Fibroblast of upper back skin (primary cell): ENCODE results near the gene ANP32E.
A peak's percentile ranks its signal among the peaks of the same experiment; 100 is the strongest.

Experiments used
- DNase-seq: peaks from one replicate; pipeline ENCODE4 v3.0.0-alpha.2; 2013

The ANP32E gene

DNA sequence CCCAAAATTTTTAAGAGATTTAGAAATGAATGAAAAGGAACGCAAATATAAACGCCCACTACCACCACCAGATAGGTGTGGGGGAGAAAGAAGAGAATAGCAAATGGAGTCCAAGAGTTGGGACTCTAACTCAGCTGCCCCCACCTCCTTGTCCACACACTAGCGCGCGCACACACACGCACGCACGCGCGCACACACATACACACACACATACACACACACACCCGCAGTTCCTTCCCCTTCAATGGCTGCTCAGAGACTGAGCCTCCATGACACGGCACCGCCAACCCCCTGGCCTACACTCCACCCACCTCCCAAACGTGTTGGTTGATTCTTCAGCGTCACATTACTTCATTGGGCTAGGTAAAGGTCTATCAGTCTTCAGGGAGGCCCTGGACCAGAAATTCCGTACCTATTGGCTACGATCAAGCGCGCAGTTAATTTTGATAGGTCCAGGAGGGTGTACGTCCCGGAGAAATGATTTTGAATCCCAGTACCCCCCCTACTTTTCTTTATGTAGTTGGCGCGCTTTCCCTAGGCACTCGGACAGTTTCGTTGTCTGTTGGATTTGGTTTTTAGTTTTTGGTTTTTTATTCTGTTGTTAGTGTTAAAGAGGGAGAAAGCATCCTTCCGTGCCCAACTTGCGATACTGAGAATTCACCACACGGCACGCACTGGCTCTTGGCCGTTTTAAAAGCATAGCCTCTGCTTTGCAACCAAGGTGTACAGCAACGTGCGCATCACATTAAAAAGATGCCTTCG lies at the start of gene ANP32E:
Gene ANP32E (minus strand): TSS at position 261 of the 762 bp plus-strand sequence. CDS start 326 bp downstream, outside the sequence.
- peak; percentile 100 for DNase-seq

DNA sequence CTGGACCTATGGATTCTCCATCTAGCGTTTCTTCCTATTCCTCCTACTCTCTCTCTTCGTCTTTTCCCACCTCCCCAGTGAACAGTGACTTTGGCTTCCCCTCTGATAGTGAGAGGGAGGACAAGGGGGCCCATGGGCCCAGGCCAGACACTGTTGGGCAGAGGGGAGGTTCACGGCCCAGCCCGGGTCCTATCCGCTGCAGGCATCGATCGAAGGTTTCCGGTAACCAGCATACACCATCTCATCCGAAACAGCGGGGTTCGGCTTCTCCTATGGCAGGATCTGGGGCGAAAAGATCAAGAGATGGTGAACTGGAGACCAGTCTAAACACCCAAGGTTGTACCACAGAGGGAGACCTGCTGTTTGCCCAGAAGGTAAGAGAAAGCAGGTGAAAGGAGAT lies 47.3 kb upstream of the ANP32E start:
- no peak for DNase-seq

DNA sequence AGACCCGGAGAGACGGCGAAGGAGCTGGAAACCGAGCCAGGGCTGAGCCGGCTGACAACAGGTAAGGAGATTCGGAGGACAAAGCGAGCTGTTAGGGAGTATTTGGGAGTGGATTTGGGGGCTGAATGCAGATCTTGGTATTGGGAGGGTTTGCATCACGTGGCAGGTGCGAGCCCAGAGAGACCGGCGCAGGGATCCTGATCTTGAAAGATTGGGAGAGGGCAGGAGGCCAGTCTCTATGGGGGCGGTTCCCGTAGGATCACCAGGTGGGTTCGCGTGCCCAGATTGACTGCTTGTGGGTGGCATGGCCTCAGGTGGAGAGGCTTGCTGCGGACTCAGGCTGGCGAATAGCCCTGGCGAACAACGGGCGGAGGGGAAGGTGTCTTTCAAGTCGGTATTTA lies 46.6 kb upstream of the ANP32E start:
- no peak for DNase-seq

DNA sequence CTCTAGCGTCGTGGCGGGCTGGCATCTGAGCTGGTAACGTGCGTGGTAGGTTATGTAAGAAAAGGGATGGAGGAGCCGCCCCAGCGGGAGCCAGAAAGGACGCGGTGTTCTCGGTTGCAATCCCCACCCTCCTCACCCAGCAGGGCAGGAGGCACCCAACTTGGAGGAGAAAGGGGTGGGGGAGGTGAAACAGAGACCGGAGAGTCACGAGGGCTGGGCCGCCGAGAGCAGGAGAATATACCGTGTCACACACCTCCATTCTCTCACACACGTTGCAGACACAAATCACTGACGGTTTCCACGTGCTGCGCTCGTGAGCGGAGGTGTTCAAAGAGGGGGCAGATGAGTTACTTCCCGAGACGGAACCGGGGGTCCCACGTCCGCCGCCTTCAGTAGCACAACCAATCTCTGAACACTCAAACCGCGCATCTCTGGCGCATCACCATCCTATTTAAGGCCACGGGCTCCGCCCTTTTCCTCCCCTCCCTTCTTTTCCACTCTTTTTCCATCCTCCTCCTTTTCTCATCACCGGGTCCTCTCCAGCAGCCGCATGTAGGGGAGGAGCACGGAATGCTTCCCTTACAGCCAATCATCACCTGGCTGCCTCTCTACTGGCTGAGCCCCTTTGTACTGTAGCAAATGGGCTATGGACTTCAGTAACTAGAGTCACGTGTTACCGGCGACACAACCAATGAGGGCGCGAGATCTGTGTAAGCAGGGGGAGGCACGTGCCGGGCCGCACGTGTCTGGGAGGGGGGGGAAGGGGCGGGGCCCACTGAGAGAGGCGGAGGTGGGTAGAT lies 46.0 kb upstream of the ANP32E start, which contains the start of gene CIART:
Gene CIART (plus strand): TSS at position 797 of the 800 bp plus-strand sequence. CDS start 714 bp downstream, outside the sequence.
- peak; percentile 99 for DNase-seq

DNA sequence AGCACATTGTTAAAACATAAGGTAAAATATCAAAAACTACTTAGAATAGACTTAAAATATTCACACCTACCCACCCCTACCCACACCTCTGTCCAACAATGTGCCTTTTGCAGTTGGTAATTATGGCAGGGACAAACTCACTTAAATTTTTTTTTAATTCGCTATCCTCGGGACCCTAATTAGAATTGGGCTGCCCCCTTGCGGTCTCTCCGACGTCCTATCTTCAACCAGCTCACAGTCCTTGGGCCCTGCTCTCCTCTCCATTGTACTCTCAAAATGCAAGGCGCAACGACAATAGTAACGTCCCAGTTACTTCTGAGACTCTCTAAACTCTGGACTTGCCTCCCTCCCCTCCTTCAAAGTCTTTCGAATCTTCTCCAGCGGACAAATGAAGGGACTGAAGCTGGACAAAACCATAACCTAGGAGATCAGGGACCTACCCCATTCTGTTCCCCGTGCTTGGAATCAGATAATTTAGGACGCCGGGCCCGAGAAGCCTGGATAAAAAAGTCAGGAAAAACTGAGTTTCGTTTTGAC lies 45.4 kb upstream of the ANP32E start:
- DNase-seq, result peak; percentile 62

DNA sequence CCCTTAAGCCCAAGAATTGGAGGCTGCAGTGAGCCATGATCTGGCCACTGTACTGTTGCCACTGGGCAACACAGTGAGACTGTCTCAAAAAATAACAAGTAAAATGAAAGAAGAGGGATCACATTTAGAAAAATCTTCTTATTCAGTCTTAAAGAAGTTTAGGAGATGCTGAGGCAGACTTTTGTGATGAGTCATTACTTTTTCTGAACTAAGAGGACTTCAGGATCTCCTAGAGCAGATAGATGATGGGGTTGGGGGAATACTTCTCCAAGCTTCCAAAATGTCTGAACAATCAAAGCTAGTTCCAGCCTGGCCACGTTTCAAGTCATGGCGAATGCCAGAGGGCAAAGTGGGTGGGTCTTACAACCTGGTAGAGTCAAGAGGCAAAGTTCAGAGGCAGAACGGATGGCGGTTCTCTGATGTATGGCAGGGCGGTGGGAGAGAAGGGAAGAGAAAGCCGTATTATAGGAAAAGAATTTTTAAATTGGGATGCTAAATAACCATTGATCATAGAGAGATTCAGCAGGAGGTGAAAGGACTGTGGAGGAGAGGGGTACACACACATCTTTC lies 44.3 kb upstream of the ANP32E start:
- DNase-seq, result no peak

DNA sequence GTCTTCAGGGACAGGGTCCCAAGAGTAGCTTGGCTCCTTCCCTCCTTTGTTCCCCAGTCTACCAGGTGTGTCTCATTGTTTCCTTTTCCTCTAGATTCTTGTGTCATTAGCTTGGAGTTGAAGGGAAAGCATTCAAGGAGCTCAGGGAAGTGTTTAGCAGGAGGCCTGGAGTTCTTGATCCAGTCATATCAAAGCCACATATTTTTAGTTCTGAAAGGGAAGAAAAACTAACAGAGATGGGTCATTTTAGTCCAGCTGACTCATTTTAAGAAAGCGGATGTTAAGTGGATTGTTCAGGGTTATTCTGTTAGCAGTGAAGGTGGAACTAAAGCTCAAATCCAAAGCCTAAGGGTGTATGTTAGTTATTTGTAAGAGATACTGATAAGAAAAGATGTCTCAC lies 37.4 kb upstream of the ANP32E start:
- no peak for DNase-seq

DNA sequence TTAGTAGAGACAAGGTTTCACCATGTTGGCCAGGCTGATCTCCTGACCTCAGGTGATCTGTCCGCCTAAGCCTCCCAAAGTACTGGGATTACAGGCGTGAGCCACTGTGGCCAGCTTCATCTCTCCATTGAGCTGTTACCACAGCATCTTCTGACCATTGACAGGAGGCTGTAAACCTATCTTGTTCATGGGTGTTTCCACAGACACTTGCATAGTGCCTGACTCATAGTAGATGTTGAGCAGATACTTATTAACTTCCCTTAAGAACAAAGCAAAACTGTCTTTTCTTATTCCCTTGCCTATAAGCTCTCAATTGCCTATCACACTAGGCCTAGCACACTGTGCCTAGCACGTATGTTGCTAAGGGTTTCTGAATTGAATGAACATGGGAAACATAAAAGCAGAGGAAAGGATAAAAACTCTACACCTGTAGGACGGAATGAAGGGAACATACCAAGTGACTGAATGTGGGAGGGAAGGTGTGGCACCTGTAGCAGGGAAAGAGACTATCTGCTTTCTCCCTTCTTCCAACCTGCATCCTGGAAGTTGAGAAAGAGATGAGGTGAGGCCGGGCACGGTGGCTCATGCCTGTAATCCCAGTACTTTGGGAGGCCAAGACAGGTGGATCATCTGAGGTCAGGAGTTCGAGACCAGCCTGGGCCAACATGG lies 35.5 kb upstream of the ANP32E start:
- no peak for DNase-seq

DNA sequence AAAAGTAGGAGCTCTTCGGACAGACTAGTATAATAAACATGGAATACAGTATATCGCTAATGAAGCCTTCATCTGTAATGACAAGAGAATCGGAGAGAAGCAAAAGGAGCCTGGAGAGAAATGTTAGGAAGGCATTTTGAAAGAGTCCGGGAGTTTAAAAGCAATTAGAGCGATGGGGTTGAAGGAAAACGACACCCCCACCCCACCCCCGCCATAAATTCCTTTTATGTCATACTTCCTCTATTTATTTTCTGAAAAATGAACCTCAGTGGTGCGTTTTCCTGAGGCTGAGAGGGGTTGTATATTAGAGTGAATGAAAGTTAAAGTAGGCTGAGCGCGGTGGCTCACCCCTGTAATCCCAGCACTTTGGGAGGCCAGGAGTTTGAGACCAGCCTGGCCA lies 33.5 kb upstream of the ANP32E start:
- no peak for DNase-seq

DNA sequence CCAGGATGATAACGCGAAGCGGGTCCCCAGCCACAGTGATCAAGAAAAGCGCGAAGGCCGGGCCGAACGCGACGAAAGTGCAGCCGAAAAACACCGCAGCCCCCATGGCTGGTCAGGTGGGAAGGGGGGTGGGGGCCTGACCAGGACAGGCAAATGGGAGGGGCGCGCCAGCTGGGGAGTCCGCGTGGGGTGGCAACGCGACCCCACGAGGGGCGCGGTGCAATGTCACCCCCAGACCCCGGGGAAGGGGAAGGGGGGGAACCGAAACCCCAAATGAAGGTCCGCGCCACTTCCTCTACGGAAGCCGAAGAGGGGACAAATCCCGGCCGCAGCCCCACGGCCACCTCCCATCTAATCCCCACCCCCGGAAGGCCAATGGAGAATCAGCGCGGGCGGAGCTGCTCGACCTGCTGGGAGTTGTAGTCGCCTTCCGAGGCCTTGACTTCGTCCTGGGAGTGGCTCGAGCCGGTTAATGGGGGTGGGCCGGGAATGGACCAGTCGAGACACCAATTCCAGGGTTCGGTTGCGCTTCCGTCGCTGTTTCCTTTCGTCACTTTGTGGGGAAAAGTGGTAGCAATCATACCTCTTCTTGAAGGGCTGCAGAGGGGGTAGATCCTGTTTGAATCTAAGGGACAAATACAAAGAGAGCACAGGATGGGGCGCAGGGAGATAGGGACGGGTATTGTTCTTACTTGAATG lies 32.9 kb upstream of the ANP32E start, which contains the start of gene APH1A:
Gene APH1A (minus strand): TSS at position 312 of the 699 bp plus-strand sequence. CDS start 206 bp downstream, at position 106.
- DNase-seq, result peak; percentile 98

DNA sequence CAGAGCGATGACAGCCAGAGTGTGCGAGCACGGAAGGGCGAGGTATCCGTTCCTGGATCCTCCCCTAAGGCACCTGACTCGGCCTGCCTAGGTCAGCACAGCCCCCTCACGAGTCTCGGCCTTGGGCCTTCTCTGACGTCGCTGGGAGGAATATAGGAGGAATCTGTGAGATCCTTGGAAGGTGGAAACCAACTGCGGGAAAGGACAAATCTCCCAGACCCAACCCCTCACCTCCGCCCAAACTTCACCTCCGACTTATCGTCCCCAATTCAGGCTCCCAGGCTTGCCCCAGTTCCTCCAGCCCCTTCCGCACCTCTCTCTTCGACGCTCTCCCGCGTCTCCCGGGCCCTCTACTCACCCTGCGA lies 32.4 kb upstream of the ANP32E start:
- DNase-seq, result no peak

DNA sequence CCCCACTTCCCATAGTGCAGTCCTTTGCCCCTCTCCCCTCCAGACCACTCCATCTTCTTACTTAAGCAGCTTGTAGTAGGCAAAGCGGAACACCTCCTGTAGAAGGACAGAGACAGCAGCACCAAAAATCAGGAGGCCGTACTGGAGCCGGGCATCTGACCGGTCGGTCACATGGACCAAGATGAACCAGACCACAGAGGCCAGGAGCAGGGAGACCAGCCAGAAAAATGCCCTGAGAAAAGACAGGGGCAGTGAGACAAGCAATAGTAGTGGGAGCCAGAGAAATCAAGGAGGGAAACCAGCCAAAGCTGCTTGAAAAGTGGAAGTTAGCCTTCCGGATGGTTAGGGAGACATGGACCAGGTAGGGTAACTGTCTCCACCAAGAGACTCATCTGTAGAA lies 32.0 kb upstream of the ANP32E start:
- no peak for DNase-seq

DNA sequence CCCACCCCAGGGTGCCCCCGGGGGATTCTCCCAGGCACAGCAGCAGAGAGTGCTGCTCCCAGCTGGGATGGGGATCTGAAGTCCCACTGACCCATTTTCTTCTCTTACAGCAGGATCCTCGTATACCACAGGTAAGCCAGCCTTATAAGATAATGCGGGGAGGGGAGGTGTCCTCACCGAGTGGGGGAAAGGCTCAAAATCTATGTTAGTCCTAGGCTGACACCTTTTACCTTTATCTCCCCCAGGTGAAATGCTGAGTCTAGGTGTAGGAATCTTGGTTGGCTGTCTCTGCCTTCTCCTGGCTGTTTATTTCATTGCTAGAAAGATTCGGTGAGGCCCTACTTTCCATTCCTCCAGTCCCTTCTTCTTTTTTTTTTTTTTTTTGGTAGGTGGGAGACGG lies 27.6 kb upstream of the ANP32E start:
- no peak for DNase-seq

DNA sequence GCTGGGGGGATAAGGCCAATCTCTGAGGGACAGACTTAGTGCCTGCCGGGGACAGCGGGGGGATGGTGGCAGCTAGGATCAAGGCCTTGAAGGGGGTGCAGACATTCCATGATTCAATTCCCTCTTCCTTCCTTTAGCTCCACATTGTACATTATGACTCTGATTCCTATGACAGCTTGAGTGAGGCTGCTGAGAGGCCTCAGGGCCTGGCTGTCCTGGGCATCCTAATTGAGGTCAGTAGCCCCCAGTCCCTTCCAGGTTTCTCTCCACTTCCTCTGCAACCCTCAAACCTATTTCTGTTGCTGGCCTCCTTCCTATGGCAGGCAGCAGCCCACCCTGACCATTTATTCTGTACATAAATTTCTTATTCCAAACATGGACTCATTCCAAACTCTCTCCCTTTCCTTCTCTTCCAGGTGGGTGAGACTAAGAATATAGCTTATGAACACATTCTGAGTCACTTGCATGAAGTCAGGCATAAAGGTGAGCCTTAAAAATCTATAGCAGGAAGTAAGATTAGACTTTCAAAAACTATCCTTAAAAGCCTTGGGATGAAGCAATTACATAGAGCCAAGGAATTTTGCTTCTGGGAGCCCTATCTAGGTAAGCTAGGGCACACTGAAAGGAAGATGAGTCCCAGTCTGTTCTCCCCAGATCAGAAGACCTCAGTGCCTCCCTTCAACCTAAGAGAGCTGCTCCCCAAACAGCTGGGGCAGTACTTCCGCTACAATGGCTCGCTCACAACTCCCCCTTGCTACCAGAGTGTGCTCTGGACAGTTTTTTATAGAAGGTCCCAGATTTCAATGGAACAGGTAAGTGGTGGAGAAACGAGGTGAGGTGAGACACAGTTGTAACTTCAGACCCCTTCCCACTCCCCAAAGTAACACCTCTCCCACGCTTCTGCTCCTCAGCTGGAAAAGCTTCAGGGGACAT lies 26.7 kb upstream of the ANP32E start:
- no peak for DNase-seq

DNA sequence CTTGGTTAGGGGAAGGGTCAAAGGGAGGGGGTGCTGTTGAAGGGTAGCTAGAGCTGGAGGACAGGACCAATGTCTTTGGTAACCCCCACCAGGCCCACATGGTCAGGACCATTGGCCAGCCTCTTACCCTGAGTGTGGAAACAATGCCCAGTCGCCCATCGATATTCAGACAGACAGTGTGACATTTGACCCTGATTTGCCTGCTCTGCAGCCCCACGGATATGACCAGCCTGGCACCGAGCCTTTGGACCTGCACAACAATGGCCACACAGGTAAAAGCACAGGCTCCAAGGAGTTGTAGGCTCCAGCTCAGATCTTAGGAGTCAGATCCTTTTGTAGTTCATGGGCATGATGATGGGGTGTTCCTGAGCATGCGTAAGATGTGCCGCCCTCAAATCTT lies 25.5 kb upstream of the ANP32E start:
- DNase-seq, result no peak

DNA sequence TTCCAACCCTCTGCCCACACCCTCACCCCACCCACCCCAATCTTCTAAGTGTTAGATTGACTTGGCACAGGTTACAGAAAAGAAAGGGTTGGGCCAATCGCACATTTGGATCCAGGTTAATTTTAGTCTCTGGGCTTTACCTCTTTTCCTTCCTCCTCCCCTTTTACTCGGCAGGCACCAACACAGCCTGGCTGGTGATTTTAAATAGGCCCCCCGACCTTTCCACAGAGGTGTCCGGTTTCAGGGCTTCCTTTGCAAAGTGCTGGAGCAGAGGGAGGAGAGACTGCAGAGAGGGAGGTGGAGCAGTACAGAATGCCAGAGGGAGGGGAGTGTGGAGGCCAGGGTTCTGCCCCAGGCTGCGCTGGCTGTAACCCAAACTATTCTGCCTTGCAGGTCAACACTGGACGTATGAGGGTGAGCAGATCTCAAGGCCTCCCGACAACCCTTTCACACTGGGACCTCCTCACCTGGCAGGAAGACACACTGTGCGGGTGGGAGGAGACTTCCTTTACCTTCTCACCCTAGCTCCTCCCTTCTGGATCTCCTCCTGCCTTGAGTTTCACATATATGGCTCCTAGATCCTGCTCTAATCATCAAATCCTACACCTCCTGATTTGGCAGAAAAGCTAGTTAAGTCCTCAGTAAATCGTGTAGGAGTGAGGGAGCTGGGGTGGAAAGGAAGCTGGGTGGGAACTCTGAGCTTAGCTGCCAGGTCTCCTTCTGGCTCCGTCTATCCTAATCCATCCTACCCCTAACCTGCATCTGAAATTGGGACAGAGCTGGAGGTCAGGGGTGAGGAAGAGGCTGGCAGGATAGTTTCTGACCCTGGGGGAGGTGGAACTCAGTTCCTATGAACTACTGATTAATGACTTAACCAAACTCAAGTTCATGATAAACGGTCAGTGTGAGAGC lies 24.1 kb upstream of the ANP32E start:
- no peak for DNase-seq

DNA sequence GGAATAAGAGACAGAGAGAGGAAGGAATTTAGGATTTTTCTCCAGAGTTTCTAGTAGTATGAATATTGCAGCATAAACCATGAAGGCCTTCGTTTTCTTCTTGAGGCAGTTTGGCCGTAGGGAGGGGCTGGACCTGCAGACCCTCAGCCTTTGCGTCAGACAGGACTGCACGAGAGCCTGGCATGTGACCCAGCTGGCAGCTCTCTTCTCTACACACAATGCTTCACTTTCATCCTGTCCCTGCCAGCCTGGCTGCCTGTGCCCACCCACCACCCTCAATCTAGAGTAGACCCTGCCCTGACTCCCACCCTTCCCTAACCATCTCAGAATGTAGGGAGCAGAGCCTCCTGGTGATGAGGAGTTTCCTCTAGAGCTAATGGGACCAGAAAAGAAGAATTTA lies 23.3 kb upstream of the ANP32E start:
- no peak for DNase-seq

DNA sequence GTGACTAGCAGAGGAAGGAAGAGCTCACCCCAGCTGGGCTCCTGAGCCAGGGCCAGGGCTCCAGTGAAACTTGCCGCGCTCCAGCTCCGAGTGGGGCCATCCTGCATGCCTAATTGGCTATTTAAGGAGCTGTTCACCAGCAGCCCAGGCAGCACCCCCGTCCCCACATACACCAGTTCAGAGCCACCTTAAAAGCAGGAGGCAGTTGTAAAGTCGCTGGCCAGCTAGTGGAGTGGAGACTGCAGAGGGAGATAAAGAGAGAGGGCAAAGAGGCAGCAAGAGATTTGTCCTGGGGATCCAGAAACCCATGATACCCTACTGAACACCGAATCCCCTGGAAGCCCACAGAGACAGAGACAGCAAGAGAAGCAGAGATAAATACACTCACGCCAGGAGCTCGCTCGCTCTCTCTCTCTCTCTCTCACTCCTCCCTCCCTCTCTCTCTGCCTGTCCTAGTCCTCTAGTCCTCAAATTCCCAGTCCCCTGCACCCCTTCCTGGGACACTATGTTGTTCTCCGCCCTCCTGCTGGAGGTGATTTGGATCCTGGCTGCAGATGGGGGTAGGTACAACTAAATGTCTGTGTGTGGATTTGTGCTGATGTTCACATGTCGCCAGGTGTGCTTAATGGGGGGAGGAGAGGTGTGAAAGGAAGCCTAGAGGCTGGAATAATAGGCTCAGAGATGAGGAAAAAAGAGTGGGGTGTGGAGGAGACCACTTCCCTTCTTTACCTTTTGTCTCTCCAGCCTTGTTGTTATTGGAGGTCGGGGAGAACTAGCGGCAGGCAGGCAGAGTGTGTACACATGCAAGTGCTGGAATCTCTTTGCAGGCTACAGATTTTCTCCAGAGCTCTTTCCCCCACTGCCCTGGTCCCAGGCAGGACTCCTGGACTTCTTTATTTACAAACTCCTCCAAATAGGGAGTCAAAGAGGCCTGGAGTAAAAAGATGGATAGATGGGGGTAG lies 22.0 kb upstream of the ANP32E start, which contains the start of gene CA14:
Gene CA14 (plus strand): TSS at position 151 of the 962 bp plus-strand sequence. CDS start 355 bp downstream, at position 506.
- no peak for DNase-seq
